ENCODE results near the gene P4HA2. TPM values are rescaled to one million over a fixed set of nuclear protein-coding genes. Genes with fewer than 3 reads are reported as not detected.
A peak's percentile ranks its signal among the peaks of the same experiment; 100 is the strongest.

P4HA2 gene
- total RNA-seq (2014; rRNA removed; shearing (Covaris generic)) (7.2 and 8.9 TPM in 2 replicates), total RNA-seq (2022) (0.32 and 0.33 TPM in 2 replicates), Bru-seq, nascent RNA (percentile 22 among the genes with signal in this experiment), BruChase-seq, experiment 1, labeled RNA remaining after a 6-hour chase (percentile 18 among the genes with signal in this experiment), BruChase-seq, experiment 2, labeled RNA remaining after a 2-hour chase (percentile 25 among the genes with signal in this experiment)
- long read RNA-seq, partial matches to known transcripts, result 0 of 2 reads
- long read RNA-seq, other reads (novel, unspliced or antisense), result 2 of 2 reads

DNA sequence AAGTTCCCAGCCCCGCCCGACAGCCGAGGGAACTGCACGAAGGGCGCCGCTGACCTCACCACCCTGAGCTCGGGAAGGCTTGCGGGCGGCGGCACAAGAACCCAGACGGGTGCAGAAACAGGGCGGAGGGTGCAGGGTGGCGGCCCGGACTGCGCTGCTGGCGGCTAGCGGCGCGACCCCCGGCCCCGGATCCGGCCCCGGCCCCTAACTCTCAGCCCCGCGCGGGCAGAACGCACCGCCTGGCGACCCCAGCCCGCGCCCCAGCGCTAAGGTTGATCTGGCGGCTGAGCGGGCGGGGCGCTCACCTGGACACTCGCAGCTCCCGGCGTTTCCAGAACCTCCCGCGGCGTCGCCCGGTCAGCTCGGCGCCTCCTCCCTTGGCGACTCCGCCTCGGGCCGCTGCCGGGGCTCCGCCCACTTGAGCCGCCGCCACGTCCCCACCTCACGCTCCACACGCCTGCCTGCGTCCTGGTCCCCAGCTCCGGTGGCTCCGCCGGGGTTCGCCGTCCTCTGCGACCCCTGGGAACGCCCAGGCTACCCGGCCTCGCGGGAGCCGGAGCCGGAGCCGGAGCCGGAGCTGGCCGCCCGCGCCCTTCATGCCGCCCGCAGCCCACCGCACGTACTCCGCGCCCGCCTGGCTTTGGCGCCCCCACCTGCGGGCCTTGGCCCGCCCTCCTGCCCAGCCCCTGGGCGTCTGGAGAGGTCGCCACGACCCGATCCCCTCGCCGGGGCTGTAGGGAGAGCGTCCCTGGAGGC is at the start of gene P4HA2:
P4HA2 (minus strand) TSS at position 369 of the 756 bp plus-strand sequence. CDS start 9,227 bp downstream, outside the sequence.
- intact Hi-C loops (cut with micrococcal nuclease; ENCODE audit: unreplicated experiment), result no loop called here
- Histone ChIP-seq H3K4me3 (ENCODE audit: low read depth, low read length, poor library complexity, severe bottlenecking) (peak within 1 kb of the TSS; percentile 55), H3K9me3 (ENCODE audit: low read length) (no peaks in the 10 kb centered on the region), H4K20me1 (ENCODE audit: insufficient read depth, low read length) (no peaks in the 10 kb centered on the region), H3K27ac (ENCODE audit: low read depth, low read length, poor library complexity, severe bottlenecking) (no peak within 1 kb of the TSS), H3K79me2 (ENCODE audit: insufficient read depth, low read depth, low read length) (no peaks in the 10 kb centered on the region), H3K4me1 (ENCODE audit: insufficient read depth, low read length, poor library complexity, severe bottlenecking) (peaks cover 47% of the 10 kb centered on the region), H3K9me2 (ENCODE audit: insufficient read depth, low read length) (no peaks in the 10 kb centered on the region), H3K36me3 (ENCODE audit: insufficient read depth, low read length) (no peaks in the 10 kb centered on the region), H2AFZ (ENCODE audit: low read length) (peak within 1 kb of the TSS; percentile 15; the same call in 1 of the 2 replicates), H3K4me2 (ENCODE audit: low read length) (peak within 1 kb of the TSS; percentile 51; the same call in 1 of the 2 replicates)
- ChIA-PET POLR2A (no interaction called here), CTCF (ENCODE audit: unreplicated experiment) (no interaction called here)
- BruUV-seq (replicated peaks), result no TSS peak
- TF ChIP-seq CTCF (conservative IDR thresholded peaks at IDR 0.05; ENCODE audit: low read length) (no peak), EZH2phosphoT487 (IDR thresholded peaks at IDR 0.05; ENCODE audit: borderline replicate concordance, low read depth, low read length) (no peak)
- no peak for DNase-seq (ENCODE audit: low spot score)

DNA sequence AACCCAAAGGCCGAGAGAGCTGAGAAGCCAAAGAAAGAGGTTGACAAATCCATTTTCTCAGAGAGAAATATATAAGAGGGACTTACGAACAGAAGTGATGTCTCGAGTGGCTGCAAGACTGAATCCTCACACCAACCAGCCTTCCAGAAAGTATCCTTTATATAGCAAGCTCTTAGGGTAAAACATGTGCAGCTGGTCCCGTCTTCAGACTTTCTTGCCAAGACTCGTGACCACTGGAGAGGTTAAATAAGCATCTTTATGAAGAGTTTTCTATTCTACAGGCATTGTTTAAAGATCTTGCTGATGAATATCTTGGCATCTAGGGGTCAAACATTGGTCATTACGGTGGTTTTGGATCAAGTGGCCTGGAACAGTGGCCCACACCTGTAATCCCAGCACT is 49.6 kb upstream of the P4HA2 start:
- Histone ChIP-seq H3K4me3 (ENCODE audit: low read depth, low read length, poor library complexity, severe bottlenecking) (no peak overlapping the region), H3K36me3 (ENCODE audit: insufficient read depth, low read length) (no peaks in the 10 kb centered on the region), H3K9me3 (ENCODE audit: low read length) (no peaks in the 10 kb centered on the region), H4K20me1 (ENCODE audit: insufficient read depth, low read length) (no peaks in the 10 kb centered on the region), H3K9me2 (ENCODE audit: insufficient read depth, low read length) (no peaks in the 10 kb centered on the region), H3K27ac (ENCODE audit: low read depth, low read length, poor library complexity, severe bottlenecking) (no peak overlapping the region), H2AFZ (ENCODE audit: low read length) (no peak overlapping the region), H3K4me2 (ENCODE audit: low read length) (no peak overlapping the region), H3K79me2 (ENCODE audit: insufficient read depth, low read depth, low read length) (no peaks in the 10 kb centered on the region), H3K4me1 (ENCODE audit: insufficient read depth, low read length, poor library complexity, severe bottlenecking) (no peaks in the 10 kb centered on the region)
- DNase-seq (ENCODE audit: low spot score), result no peak
- BruUV-seq (replicated peaks), result no TSS peak
- POLR2A ChIA-PET, result no interaction called here
- TF ChIP-seq EZH2phosphoT487 (IDR thresholded peaks at IDR 0.05; ENCODE audit: borderline replicate concordance, low read depth, low read length) (no peak), CTCF (conservative IDR thresholded peaks at IDR 0.05; ENCODE audit: low read length) (no peak)
- CTCF ChIA-PET (ENCODE audit: unreplicated experiment), result no interaction called here
- intact Hi-C loops (cut with micrococcal nuclease; ENCODE audit: unreplicated experiment), result loop anchor here (10.0 kb wide), 1 partner anchor 92 kb away; no protein-coding TSS in a partner anchor
